BLaER1 treated with 17β-estradiol and CSF1 and Interleukin-3, amounts not matched to agents 10 nM and 100 nM (cell line): ENCODE results near the gene TEX38.
A peak's percentile ranks its signal among the peaks of the same experiment; 100 is the strongest.

Experiments used
- H3K27ac ChIP-seq, 11 experiments: shearing (Covaris generic); formaldehyde crosslinking; 2 replicates each; pipeline ENCODE4 v1.8.1; 2022
- H3K27me3 ChIP-seq, 11 experiments: shearing (Covaris generic); formaldehyde crosslinking; 2 replicates each; pipeline ENCODE4 v1.8.1; 2022
- H3K36me3 ChIP-seq, 11 experiments: shearing (Covaris generic); formaldehyde crosslinking; 2 replicates each; pipeline ENCODE4 v1.8.1; 2022
- H3K4me1 ChIP-seq, 10 experiments: shearing (Covaris generic); formaldehyde crosslinking; 2 replicates each; pipeline ENCODE4 v1.8.1; 2022
- H3K4me2 ChIP-seq, 11 experiments: shearing (Covaris generic); formaldehyde crosslinking; 2 replicates each; pipeline ENCODE4 v1.8.1; 2022
- H3K4me3 ChIP-seq, 10 experiments: shearing (Covaris generic); formaldehyde crosslinking; 2 replicates each; pipeline ENCODE4 v1.8.1; 2022
- H3K9ac ChIP-seq, 11 experiments: shearing (Covaris generic); formaldehyde crosslinking; 2 replicates each; pipeline ENCODE4 v1.8.1; 2022
- H3K9me3 ChIP-seq, 11 experiments: shearing (Covaris generic); formaldehyde crosslinking; replicated peaks in 1 of 11; 2 replicates each; pipeline ENCODE4 v1.8.1; 2022
- H4K20me1 ChIP-seq, 11 experiments: shearing (Covaris generic); formaldehyde crosslinking; 2 replicates each; pipeline ENCODE4 v1.8.1; 2022
- Cebpa-rat ChIP-seq, 11 experiments: shearing (Covaris generic); IDR thresholded peaks; 2 replicates each; pipeline ENCODE4 v1.8.1; 2022

Gene TEX38

GRCh38 chr1:46665983-46666382, 5.7 kb upstream of the TEX38 start:
- Histone ChIP-seq H3K4me3 (no peak overlapping the region), H3K27me3 (no peaks in the 10 kb centered on the region), H3K9me3 (peaks cover 0 to 4% (median 0%) of the 10 kb centered on the region in 11 experiments; a peak in 1 of 22 replicates), H3K27ac (no peak overlapping the region), H3K4me1 (peaks cover 10 to 26% (median 18%) of the 10 kb centered on the region in 10 experiments), H3K9ac (no peak overlapping the region), H4K20me1 (peaks cover 0 to 10% (median 0%) of the 10 kb centered on the region in 11 experiments; a peak in 2 of 22 replicates), H3K36me3 (peaks cover 18 to 41% (median 29%) of the 10 kb centered on the region in 11 experiments), H3K4me2 (peak overlapping the region in 3 of 11 experiments; percentile 10 to 95 (median 92); a peak in 3 of 22 replicates)
- no peak for TF ChIP-seq Cebpa-rat (IDR thresholded peaks at IDR 0.05)

DNA sequence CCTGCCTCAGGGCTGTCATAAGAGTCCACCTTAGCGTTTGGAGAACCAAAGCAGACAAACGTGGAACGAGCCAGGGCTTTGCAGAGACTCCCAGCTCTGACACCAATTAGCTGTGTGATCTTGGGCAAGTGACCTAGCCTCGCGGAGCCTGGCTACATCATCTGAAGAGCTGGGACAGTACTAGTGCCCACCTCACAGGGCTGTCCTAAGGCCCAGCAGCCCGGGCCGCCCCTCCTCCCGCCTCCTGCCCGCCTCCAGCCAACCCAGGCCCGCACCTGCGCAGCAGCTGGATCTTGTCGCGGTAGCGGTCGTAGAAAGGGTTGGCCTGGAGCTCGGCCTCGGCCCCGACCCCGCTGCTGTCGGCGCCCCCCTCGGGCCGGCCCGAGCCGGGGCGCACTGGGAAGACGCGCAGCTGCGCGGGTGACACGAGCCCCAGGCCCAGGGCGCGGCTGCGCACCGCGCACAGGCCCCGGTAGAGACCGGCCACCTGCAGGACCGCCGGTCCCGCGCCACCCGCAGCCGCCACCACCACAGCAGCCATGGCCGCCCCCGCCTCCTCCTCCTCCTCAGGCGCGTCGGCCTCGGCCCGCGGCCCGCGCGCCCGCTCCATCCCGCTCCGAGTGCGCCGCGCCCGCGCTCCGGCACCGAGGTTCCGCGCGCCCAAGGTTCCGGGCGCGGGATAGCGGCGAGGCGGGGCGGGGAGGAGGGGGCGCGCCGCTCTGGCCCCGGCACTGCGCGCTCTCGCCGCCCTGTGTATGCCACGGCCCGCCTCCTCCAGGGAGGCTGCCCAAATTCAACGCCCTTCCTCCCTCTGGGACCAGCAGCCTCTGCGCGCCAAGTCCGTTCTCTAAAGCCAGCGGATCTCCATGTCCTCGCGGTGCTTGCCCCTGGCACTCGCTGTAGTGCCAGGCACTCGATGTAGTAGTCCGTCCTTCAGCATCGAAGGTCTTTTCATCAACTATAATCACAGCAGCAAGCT, 3.6 kb upstream of the TEX38 start, which contains the start of gene ATPAF1:
Gene ATPAF1, minus strand, starts transcription at position 583 of the 979 bp plus-strand sequence. Its CDS starts 42 bp downstream, at position 541.
- Histone ChIP-seq H3K4me3 (peak within 1 kb of the TSS; percentile 75 to 95 (median 86)), H3K27me3 (no peaks in the 10 kb centered on the region), H3K36me3 (peaks cover 18 to 37% (median 31%) of the 10 kb centered on the region in 11 experiments), H3K27ac (peak within 1 kb of the TSS; percentile 72 to 87 (median 76)), H3K9me3 (peaks cover 0 to 4% (median 0%) of the 10 kb centered on the region in 11 experiments; a peak in 1 of 22 replicates), H3K4me1 (peaks cover 10 to 26% (median 18%) of the 10 kb centered on the region in 10 experiments), H4K20me1 (peaks cover 0 to 10% (median 0%) of the 10 kb centered on the region in 11 experiments; a peak in 2 of 22 replicates), H3K9ac (peak within 1 kb of the TSS; percentile 81 to 90 (median 88)), H3K4me2 (peak within 1 kb of the TSS; percentile 90 to 98 (median 94))
- no peak for TF ChIP-seq Cebpa-rat (IDR thresholded peaks at IDR 0.05)

GRCh38 chr1:46670134-46670533, 1.5 kb upstream of the TEX38 start:
- no peak for TF ChIP-seq Cebpa-rat (IDR thresholded peaks at IDR 0.05)
- no peak overlapping the region for H3K27ac ChIP-seq
- no peak overlapping the region for H3K4me2 ChIP-seq
- no peak overlapping the region for H3K4me3 ChIP-seq
- no peaks in the 10 kb centered on the region for H3K9me3 ChIP-seq
- no peak overlapping the region for H3K9ac ChIP-seq
- H3K4me1 ChIP-seq = peaks cover 10 to 26% (median 18%) of the 10 kb centered on the region in 10 experiments
- H3K27me3 ChIP-seq = no peaks in the 10 kb centered on the region
- H3K36me3 ChIP-seq = peaks cover 18 to 36% (median 32%) of the 10 kb centered on the region in 11 experiments
- peaks cover 0 to 10% (median 0%) of the 10 kb centered on the region in 11 experiments; a peak in 2 of 22 replicates for H4K20me1 ChIP-seq

GRCh38 chr1:46672696-46673095, 1.0 kb downstream of the TEX38 start:
- Histone ChIP-seq H3K4me1 (peaks cover 0 to 7% (median 3%) of the 10 kb centered on the region in 10 experiments; a peak in 10 of 20 replicates), H3K27ac (no peak overlapping the region), H4K20me1 (peaks cover 0 to 4% (median 0%) of the 10 kb centered on the region in 11 experiments; a peak in 2 of 22 replicates), H3K4me3 (no peak overlapping the region), H3K9ac (no peak overlapping the region), H3K9me3 (no peaks in the 10 kb centered on the region), H3K4me2 (no peak overlapping the region), H3K36me3 (peaks cover 42 to 55% (median 48%) of the 10 kb centered on the region in 11 experiments), H3K27me3 (no peaks in the 10 kb centered on the region)
- TF ChIP-seq Cebpa-rat (IDR thresholded peaks at IDR 0.05) = no peak

DNA sequence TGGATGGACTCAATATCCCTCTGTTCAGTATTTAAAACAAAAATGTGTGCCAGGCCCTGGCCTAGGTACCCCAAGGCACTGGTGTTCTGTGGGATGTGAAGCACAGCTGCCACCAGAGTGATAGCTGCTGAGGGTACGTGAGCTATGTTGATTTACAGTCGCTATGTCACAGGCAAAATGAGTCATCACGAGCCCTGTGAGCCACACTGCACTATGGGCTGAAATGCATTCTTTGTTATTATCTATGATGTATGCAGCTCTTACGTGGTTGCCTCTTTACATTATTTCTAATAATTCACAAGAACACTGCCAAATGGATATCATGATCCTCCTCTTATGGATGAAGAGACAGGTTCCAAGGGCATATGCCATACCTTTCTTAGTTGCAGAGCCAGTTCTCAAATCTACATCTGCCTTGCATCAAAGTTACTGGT, 2.1 kb downstream of the TEX38 start:
- H3K27me3 ChIP-seq = no peaks in the 10 kb centered on the region
- TF ChIP-seq Cebpa-rat (IDR thresholded peaks at IDR 0.05) = no peak
- no peak overlapping the region for H3K27ac ChIP-seq
- no peak overlapping the region for H3K4me2 ChIP-seq
- H3K36me3 ChIP-seq = peaks cover 52 to 66% (median 59%) of the 10 kb centered on the region in 11 experiments
- peaks cover 0 to 4% (median 0%) of the 10 kb centered on the region in 11 experiments; a peak in 2 of 22 replicates for H4K20me1 ChIP-seq
- no peak overlapping the region for H3K4me3 ChIP-seq
- H3K9ac ChIP-seq = no peak overlapping the region
- peaks cover 0 to 3% (median under 1%) of the 10 kb centered on the region in 10 experiments; a peak in 4 of 20 replicates for H3K4me1 ChIP-seq
- no peaks in the 10 kb centered on the region for H3K9me3 ChIP-seq

- no peak for TF ChIP-seq Cebpa-rat (IDR thresholded peaks at IDR 0.05)
- no peak overlapping the region for H3K4me3 ChIP-seq
- no peaks in the 10 kb centered on the region for H3K27me3 ChIP-seq
- no peaks in the 10 kb centered on the region for H3K4me1 ChIP-seq
- H3K36me3 ChIP-seq = peaks cover 72 to 86% (median 78%) of the 10 kb centered on the region in 11 experiments
- no peaks in the 10 kb centered on the region for H3K9me3 ChIP-seq
- H3K9ac ChIP-seq = no peak overlapping the region
- no peak overlapping the region for H3K4me2 ChIP-seq
- H4K20me1 ChIP-seq = peaks cover 0 to 4% (median 0%) of the 10 kb centered on the region in 11 experiments; a peak in 2 of 22 replicates
- no peak overlapping the region for H3K27ac ChIP-seq
Measured at GRCh38 chr1:46675549-46676314, 4.1 kb downstream of the TEX38 start.

DNA sequence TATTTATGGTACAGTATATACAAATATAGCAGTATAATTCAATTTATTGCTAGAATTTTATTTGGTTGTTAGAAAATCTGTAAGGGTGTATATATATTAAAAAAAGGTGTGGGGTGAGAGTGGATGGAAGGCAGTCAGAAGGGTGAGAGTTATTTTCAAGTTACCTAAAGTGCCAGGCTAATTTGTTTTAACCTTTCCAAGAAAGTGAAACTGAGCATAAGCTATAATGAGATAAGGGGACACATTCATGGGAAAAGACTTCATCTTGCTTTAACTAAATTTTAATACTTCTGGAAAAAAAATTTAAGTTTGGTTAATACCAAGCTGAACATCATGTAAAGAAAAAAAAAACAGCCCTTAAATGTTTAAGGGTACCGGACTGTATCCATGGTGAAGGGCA, 4.9 kb downstream of the TEX38 start:
- no peak overlapping the region for H3K27ac ChIP-seq
- peaks cover 80 to 94% (median 86%) of the 10 kb centered on the region in 11 experiments for H3K36me3 ChIP-seq
- no peaks in the 10 kb centered on the region for H3K4me1 ChIP-seq
- H3K9me3 ChIP-seq = no peaks in the 10 kb centered on the region
- H3K4me2 ChIP-seq = no peak overlapping the region
- no peak overlapping the region for H3K4me3 ChIP-seq
- H3K9ac ChIP-seq = no peak overlapping the region
- TF ChIP-seq Cebpa-rat (IDR thresholded peaks at IDR 0.05) = no peak
- no peaks in the 10 kb centered on the region for H3K27me3 ChIP-seq
- H4K20me1 ChIP-seq = peaks cover 0 to 5% (median 0%) of the 10 kb centered on the region in 11 experiments; a peak in 4 of 22 replicates

GRCh38 chr1:46677339-46677738, 5.7 kb downstream of the TEX38 start:
- Histone ChIP-seq H3K27me3 (no peaks in the 10 kb centered on the region), H3K4me3 (no peak overlapping the region), H3K27ac (no peak overlapping the region), H3K4me1 (no peaks in the 10 kb centered on the region), H3K9me3 (no peaks in the 10 kb centered on the region), H3K9ac (no peak overlapping the region), H3K4me2 (no peak overlapping the region), H3K36me3 (peaks cover 88 to 100% (median 94%) of the 10 kb centered on the region in 11 experiments), H4K20me1 (peaks cover 0 to 5% (median 0%) of the 10 kb centered on the region in 11 experiments; a peak in 5 of 22 replicates)
- TF ChIP-seq Cebpa-rat (IDR thresholded peaks at IDR 0.05) = no peak
